Measurements from ENCODE around the gene ALDH3B2. TPM values are rescaled to one million over a fixed set of nuclear protein-coding genes. Genes with fewer than 3 reads are reported as not detected.

The ALDH3B2 gene
- total RNA-seq, 1 donor from 2014 or later, result 3.1 TPM

- no peaks in the 10 kb centered on the region for H3K9me3 Mint-ChIP-seq
- peaks cover 15% of the 10 kb centered on the region for H3K27me3 Mint-ChIP-seq (ENCODE audit: low read depth)
- no peak overlapping the region for H3K27ac Mint-ChIP-seq
- H3K36me3 Mint-ChIP-seq, result no peaks in the 10 kb centered on the region
- H3K4me1 Mint-ChIP-seq, result peaks cover 11% of the 10 kb centered on the region
- TF ChIP-seq CTCF (IDR thresholded peaks at IDR 0.05; ENCODE audit: unreplicated experiment), result no peak
- no peak overlapping the region for H3K4me3 Mint-ChIP-seq
- DNase-seq (ENCODE audit: low spot score in 2 of 2, unreplicated experiment in 2 of 2), result no peak
Measured at GRCh38 chr11:67657300-67657699, 17.1 kb downstream of the ALDH3B2 start.

- Mint-ChIP-seq H3K36me3 (no peaks in the 10 kb centered on the region), H3K9me3 (no peaks in the 10 kb centered on the region), H3K27ac (no peak overlapping the region), H3K27me3 (ENCODE audit: low read depth) (peaks cover 15% of the 10 kb centered on the region), H3K4me1 (peaks cover 13% of the 10 kb centered on the region), H3K4me3 (no peak overlapping the region)
- no peak for TF ChIP-seq CTCF (IDR thresholded peaks at IDR 0.05; ENCODE audit: unreplicated experiment)
- DNase-seq (ENCODE audit: low spot score in 2 of 2, unreplicated experiment in 2 of 2), result no peak
Measured at GRCh38 chr11:67656278-67656922, 18.0 kb downstream of the ALDH3B2 start.

GRCh38 chr11:67654225-67654624 lies 20.2 kb downstream of the ALDH3B2 start:
- H3K4me1 Mint-ChIP-seq, result peaks cover 13% of the 10 kb centered on the region
- H3K27ac Mint-ChIP-seq, result no peak overlapping the region
- no peaks in the 10 kb centered on the region for H3K9me3 Mint-ChIP-seq
- peaks cover 32% of the 10 kb centered on the region for H3K27me3 Mint-ChIP-seq (ENCODE audit: low read depth)
- H3K4me3 Mint-ChIP-seq, result no peak overlapping the region
- DNase-seq (ENCODE audit: low spot score in 2 of 2, unreplicated experiment in 2 of 2), result no peak
- TF ChIP-seq CTCF (IDR thresholded peaks at IDR 0.05; ENCODE audit: unreplicated experiment), result no peak
- no peaks in the 10 kb centered on the region for H3K36me3 Mint-ChIP-seq

GRCh38 chr11:67652965-67653845 lies 21.2 kb downstream of the ALDH3B2 start:
- H3K9me3 Mint-ChIP-seq, result no peaks in the 10 kb centered on the region
- peak overlapping the region; percentile 45 for H3K27ac Mint-ChIP-seq
- DNase-seq (ENCODE audit: low spot score in 2 of 2, unreplicated experiment in 2 of 2), result no peak
- no peak overlapping the region for H3K4me3 Mint-ChIP-seq
- H3K27me3 Mint-ChIP-seq (ENCODE audit: low read depth), result peaks cover 41% of the 10 kb centered on the region
- peaks cover 7% of the 10 kb centered on the region for H3K4me1 Mint-ChIP-seq
- no peaks in the 10 kb centered on the region for H3K36me3 Mint-ChIP-seq
- no peak for TF ChIP-seq CTCF (IDR thresholded peaks at IDR 0.05; ENCODE audit: unreplicated experiment)

GRCh38 chr11:67651976-67652781 lies 22.2 kb downstream of the ALDH3B2 start:
- TF ChIP-seq CTCF (IDR thresholded peaks at IDR 0.05; ENCODE audit: unreplicated experiment), result no peak
- peak overlapping the region; percentile 45 for H3K27ac Mint-ChIP-seq
- no peak for DNase-seq (ENCODE audit: low spot score in 2 of 2, unreplicated experiment in 2 of 2)
- peaks cover 47% of the 10 kb centered on the region for H3K27me3 Mint-ChIP-seq (ENCODE audit: low read depth)
- H3K9me3 Mint-ChIP-seq, result no peaks in the 10 kb centered on the region
- H3K4me3 Mint-ChIP-seq, result no peak overlapping the region
- H3K36me3 Mint-ChIP-seq, result no peaks in the 10 kb centered on the region
- peaks cover 7% of the 10 kb centered on the region for H3K4me1 Mint-ChIP-seq

All from mesothelial cell of epicardium (in vitro differentiated cells).